HepG2 (cell line): ENCODE measurements around the gene CHPF. TPM values are rescaled to one million over a fixed set of nuclear protein-coding genes. Genes with fewer than 3 reads are reported as not detected.

Experiments used
- FOXO1 ChIP-seq: sonication (generic); formaldehyde crosslinking; IDR thresholded peaks from 2 replicates; pipeline ENCODE4 v1.4.0; 2020; ENCODE audit warnings: missing genetic modification reagents
- GABPB1 ChIP-seq: IDR thresholded peaks from 2 replicates; pipeline ENCODE4 v1.6.1; 2016; ENCODE audit warnings: mild to moderate bottlenecking, missing genetic modification reagents, moderate library complexity, missing compliant biosample characterization
- HOXD1 ChIP-seq: sonication (generic); formaldehyde crosslinking; IDR thresholded peaks from 2 replicates; pipeline ENCODE4 v1.5.0; 2020; ENCODE audit warnings: missing genetic modification reagents
- ISX ChIP-seq: sonication (generic); formaldehyde crosslinking; conservative IDR thresholded peaks from 2 replicates; pipeline ENCODE4 v1.5.0; 2020; ENCODE audit warnings: missing genetic modification reagents
- JDP2 ChIP-seq: sonication (generic); formaldehyde crosslinking; IDR thresholded peaks from 2 replicates; pipeline ENCODE4 v1.8.1; 2022; ENCODE audit warnings: missing genetic modification reagents, borderline replicate concordance
- KAT8 ChIP-seq: IDR thresholded peaks from 2 replicates; pipeline ENCODE4 v1.6.1; 2016; ENCODE audit warnings: missing genetic modification reagents, missing compliant biosample characterization
- MYC ChIP-seq: sonication (generic); formaldehyde crosslinking; IDR thresholded peaks from 2 replicates; pipeline ENCODE4 v1.9.0; 2021; ENCODE audit warnings: missing genetic modification reagents, borderline replicate concordance
- PHB2 ChIP-seq: fragments of 450-650 bp; IDR thresholded peaks from 2 replicates; pipeline ENCODE4 v1.6.1; 2018; ENCODE audit not compliant: partially characterized antibody
- SNAPC2 ChIP-seq: sonication (generic); formaldehyde crosslinking; IDR thresholded peaks from 2 replicates; pipeline ENCODE4 v1.8.1; 2022; ENCODE audit warnings: mild to moderate bottlenecking, missing genetic modification reagents
- SNRNP70 ChIP-seq: fragments of 200-400 bp; formaldehyde crosslinking; IDR thresholded peaks from 2 replicates; pipeline ENCODE4 v1.6.1; 2017; ENCODE audit warnings: mild to moderate bottlenecking, low read depth, low read length, moderate library complexity
- SP4 ChIP-seq: sonication (generic); formaldehyde crosslinking; IDR thresholded peaks from 2 replicates; pipeline ENCODE4 v1.8.1; 2023; ENCODE audit warnings: mild to moderate bottlenecking, missing genetic modification reagents
- TAF15 ChIP-seq: fragments of 200-400 bp; formaldehyde crosslinking; IDR thresholded peaks from one replicate; pipeline ENCODE4 v1.6.1; 2018; ENCODE audit warnings: mild to moderate bottlenecking, low read depth, low read length; ENCODE audit not compliant: poor library complexity, severe bottlenecking
- TBX3 ChIP-seq: fragments of 450-650 bp; IDR thresholded peaks from 2 replicates; pipeline ENCODE4 v1.6.1; 2017; ENCODE audit warnings: antibody characterized with exemption, mild to moderate bottlenecking, inconsistent platforms, borderline replicate concordance
- ZFP62 ChIP-seq: sonication (generic); formaldehyde crosslinking; IDR thresholded peaks from 2 replicates; pipeline ENCODE4 v1.4.0; 2020; ENCODE audit warnings: missing genetic modification reagents
- ZMAT3 ChIP-seq: sonication (generic); formaldehyde crosslinking; conservative IDR thresholded peaks from 2 replicates; pipeline ENCODE4 v1.7.0; 2021; ENCODE audit warnings: missing genetic modification reagents
- ZNF101 ChIP-seq: sonication (generic); formaldehyde crosslinking; IDR thresholded peaks from 2 replicates; pipeline ENCODE4 v1.4.0; 2020; ENCODE audit warnings: mild to moderate bottlenecking, low read depth, missing genetic modification reagents, borderline replicate concordance
- ZNF567 ChIP-seq: sonication (generic); formaldehyde crosslinking; IDR thresholded peaks from 2 replicates; pipeline ENCODE4 v1.8.1; 2023; ENCODE audit warnings: mild to moderate bottlenecking, missing genetic modification reagents, borderline replicate concordance
- polyA plus RNA-seq, 8 experiments: library from polyadenylated mRNA; depleted of rRNA in 3 of 8; stranded (reverse) in 7 of 8; unstranded in 1 of 8; fragments of >200 nt; fragmentation: Illumina TruSeq in 4 of 8; extraction: Trizol in 4 of 8; gene quantifications; 2 replicates each; pipeline versions ENCODE4 v1.2.1 to v1.2.3, GENCODE V29; 2011 to 2016; ENCODE audit warnings: low read depth in 4 of 8, missing spikeins in 1 of 8, mixed read lengths in 1 of 8; ENCODE audit not compliant: insufficient read depth in 1 of 8
- total RNA-seq, 5 experiments: library from RNA; depleted of rRNA; stranded (reverse); fragments of >200 nt; fragmentation: Illumina TruSeq; extraction: Trizol; gene quantifications; 2 replicates each; pipeline ENCODE4 v1.2.3, GENCODE V29; 2016; ENCODE audit warnings: low read depth in 1 of 5
- TF ChIP-seq, protein P1 (sequence below): sonication (generic); formaldehyde crosslinking; IDR thresholded peaks from 2 replicates; pipeline ENCODE4 v1.5.0; 2020; ENCODE audit warnings: missing genetic modification reagents
- TF ChIP-seq, protein P2 (sequence below): sonication (generic); formaldehyde crosslinking; IDR thresholded peaks from 2 replicates; pipeline ENCODE4 v1.8.0; 2022; ENCODE audit warnings: mild to moderate bottlenecking, missing genetic modification reagents, moderate library complexity
- TF ChIP-seq, protein P3 (sequence below): IDR thresholded peaks from 2 replicates; pipeline ENCODE4 v1.6.1; 2012; ENCODE audit warnings: inconsistent platforms
- TF ChIP-seq, protein P4 (sequence below): sonication (generic); formaldehyde crosslinking; IDR thresholded peaks from 2 replicates; pipeline ENCODE4 v1.4.0; 2020; ENCODE audit warnings: missing genetic modification reagents; ENCODE audit errors: not compliant biosample characterization
- TF ChIP-seq, protein P5 (sequence below): sonication (generic); formaldehyde crosslinking; IDR thresholded peaks from 2 replicates; pipeline ENCODE4 v1.4.0; 2020; ENCODE audit warnings: missing genetic modification reagents, borderline replicate concordance
- TF ChIP-seq, protein P6 (sequence below): sonication (generic); formaldehyde crosslinking; IDR thresholded peaks from 2 replicates; pipeline ENCODE4 v1.4.0; 2020; ENCODE audit warnings: mild to moderate bottlenecking, missing genetic modification reagents
- TF ChIP-seq, protein P7 (sequence below): IDR thresholded peaks from 2 replicates; pipeline ENCODE4 v1.6.1; 2016; ENCODE audit warnings: missing genetic modification reagents, missing compliant biosample characterization

Gene CHPF
- total and polyA plus RNA-seq, 2 of the 13 experiments (the other 11 are each of a cell fraction or from before 2014, with no cell fraction given), result 79.6 to 111 TPM

DNA sequence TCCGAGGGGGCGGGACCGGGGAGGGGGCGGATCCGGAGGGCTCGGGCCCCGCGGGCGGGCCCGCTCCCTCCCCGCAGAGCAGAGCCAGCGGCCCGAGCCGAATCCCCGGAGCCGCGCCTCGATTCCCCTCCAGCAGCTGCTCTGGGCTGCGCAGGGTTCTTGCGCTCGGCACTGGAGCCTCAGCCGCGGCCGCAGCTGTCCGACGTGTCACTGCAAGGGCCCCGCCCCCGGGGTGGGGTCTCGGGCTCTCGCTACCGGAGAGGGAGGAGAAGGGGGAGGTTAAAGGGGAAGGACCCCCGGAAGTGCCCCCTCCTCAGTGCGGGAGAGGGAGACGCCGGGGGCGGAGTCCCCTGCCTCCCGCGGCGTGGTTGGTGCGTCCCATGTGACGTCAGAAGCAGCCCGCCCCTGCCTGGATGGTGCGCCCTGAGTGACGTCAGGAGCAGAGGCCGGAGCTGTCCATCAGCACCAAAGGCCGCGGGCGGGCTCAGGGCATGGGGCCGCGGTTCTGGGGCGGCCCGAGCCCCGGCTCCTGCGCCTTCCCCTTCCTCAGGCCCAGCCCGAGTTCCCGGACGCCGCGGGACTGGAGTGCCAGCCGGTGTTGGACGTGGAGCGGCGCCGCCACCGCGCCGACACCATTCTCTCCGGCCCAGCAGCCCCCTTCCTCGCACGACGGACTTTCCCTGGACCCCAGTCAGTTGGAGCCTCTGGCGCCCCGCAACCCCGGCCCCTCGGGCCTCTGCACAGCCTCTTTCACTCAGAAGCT, at the start of gene CHPF, which contains the start of gene TMEM198 (continued):
- TF ChIP-seq, protein P1, sequence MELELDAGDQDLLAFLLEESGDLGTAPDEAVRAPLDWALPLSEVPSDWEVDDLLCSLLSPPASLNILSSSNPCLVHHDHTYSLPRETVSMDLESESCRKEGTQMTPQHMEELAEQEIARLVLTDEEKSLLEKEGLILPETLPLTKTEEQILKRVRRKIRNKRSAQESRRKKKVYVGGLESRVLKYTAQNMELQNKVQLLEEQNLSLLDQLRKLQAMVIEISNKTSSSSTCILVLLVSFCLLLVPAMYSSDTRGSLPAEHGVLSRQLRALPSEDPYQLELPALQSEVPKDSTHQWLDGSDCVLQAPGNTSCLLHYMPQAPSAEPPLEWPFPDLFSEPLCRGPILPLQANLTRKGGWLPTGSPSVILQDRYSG (CRISPR knock-in tag), result peak; percentile 61
- TF ChIP-seq FOXO1 (CRISPR knock-in tag) (peak; percentile 42), TAF15 (peak; percentile 91), SNRNP70 (no peak), SP4 (CRISPR knock-in tag) (peak; percentile 99), ZMAT3 (CRISPR knock-in tag) (peak; percentile 88), ZFP62 (0 out of 2 replicates have a peak, but pooled peaks have one; percentile 89), SNAPC2 (peak; percentile 78), HOXD1 (CRISPR knock-in tag) (peak; percentile 94), JDP2 (peak; percentile 29; the same call in 1 of the 2 replicates), TBX3 (no peak), ZNF567 (CRISPR knock-in tag) (no peak; the same call in 1 of the 2 replicates), ZNF101 (CRISPR knock-in tag) (peak; percentile 83; the same call in 1 of the 2 replicates), GABPB1 (CRISPR knock-in tag) (peak; percentile 96), ISX (peak; percentile 87; the same call in 1 of the 2 replicates), KAT8 (CRISPR knock-in tag) (peak; percentile 92), MYC (CRISPR knock-in tag) (peak; percentile 80), PHB2 (no peak)
- TF ChIP-seq, protein P2, sequence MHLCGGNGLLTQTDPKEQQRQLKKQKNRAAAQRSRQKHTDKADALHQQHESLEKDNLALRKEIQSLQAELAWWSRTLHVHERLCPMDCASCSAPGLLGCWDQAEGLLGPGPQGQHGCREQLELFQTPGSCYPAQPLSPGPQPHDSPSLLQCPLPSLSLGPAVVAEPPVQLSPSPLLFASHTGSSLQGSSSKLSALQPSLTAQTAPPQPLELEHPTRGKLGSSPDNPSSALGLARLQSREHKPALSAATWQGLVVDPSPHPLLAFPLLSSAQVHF (CRISPR knock-in tag), result 0 out of 2 replicates have a peak, but pooled peaks have one; percentile 24
- TF ChIP-seq, protein P3, sequence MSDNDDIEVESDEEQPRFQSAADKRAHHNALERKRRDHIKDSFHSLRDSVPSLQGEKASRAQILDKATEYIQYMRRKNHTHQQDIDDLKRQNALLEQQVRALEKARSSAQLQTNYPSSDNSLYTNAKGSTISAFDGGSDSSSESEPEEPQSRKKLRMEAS, result peak; percentile 69
- TF ChIP-seq, protein P4, sequence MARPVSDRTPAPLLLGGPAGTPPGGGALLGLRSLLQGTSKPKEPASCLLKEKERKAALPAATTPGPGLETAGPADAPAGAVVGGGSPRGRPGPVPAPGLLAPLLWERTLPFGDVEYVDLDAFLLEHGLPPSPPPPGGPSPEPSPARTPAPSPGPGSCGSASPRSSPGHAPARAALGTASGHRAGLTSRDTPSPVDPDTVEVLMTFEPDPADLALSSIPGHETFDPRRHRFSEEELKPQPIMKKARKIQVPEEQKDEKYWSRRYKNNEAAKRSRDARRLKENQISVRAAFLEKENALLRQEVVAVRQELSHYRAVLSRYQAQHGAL (CRISPR knock-in tag), result peak; percentile 79
- TF ChIP-seq, protein P5, sequence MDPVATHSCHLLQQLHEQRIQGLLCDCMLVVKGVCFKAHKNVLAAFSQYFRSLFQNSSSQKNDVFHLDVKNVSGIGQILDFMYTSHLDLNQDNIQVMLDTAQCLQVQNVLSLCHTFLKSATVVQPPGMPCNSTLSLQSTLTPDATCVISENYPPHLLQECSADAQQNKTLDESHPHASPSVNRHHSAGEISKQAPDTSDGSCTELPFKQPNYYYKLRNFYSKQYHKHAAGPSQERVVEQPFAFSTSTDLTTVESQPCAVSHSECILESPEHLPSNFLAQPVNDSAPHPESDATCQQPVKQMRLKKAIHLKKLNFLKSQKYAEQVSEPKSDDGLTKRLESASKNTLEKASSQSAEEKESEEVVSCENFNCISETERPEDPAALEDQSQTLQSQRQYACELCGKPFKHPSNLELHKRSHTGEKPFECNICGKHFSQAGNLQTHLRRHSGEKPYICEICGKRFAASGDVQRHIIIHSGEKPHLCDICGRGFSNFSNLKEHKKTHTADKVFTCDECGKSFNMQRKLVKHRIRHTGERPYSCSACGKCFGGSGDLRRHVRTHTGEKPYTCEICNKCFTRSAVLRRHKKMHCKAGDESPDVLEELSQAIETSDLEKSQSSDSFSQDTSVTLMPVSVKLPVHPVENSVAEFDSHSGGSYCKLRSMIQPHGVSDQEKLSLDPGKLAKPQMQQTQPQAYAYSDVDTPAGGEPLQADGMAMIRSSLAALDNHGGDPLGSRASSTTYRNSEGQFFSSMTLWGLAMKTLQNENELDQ, result peak; percentile 78; the same call in 1 of the 2 replicates
- TF ChIP-seq, protein P6, sequence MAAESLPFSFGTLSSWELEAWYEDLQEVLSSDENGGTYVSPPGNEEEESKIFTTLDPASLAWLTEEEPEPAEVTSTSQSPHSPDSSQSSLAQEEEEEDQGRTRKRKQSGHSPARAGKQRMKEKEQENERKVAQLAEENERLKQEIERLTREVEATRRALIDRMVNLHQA (CRISPR knock-in tag), result no peak
- TF ChIP-seq, protein P7, sequence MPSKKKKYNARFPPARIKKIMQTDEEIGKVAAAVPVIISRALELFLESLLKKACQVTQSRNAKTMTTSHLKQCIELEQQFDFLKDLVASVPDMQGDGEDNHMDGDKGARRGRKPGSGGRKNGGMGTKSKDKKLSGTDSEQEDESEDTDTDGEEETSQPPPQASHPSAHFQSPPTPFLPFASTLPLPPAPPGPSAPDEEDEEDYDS (CRISPR knock-in tag), result peak; percentile 95
